HCT116 (cell line): ENCODE data around the gene SYNE1. TPM values are rescaled to one million over a fixed set of nuclear protein-coding genes. Genes with fewer than 3 reads are reported as not detected.

ENCODE experiments used
- ATAC-seq: fragments of 200-7000 bp; cut with Tn5 transposase; 2 replicates; pipeline ENCODE4 v1.9.1; 2020; ENCODE audit warnings: mild to moderate bottlenecking, moderate library complexity
- BruUV-seq: library from RNA; stranded (reverse); fragments of 400-500 nt; replicated peaks from 2 replicates; lab custom pipeline; 2021; lab: Mats Ljungman, UMichigan
- CTCF ChIA-PET: fragments of 300-600 bp; sonication (Branson Sonifier 250); formaldehyde crosslinking; loops from one replicate; lab custom pipeline; 2021; ENCODE audit warnings: antibody characterized with exemption; lab: Charles Lee
- POLR2A ChIA-PET: fragments of 300-600, 350-600 bp; sonication (Branson Sonifier 250); formaldehyde crosslinking; loops from one replicate; lab custom pipeline; 2021; ENCODE audit warnings: antibody characterized with exemption; lab: Charles Lee
- RAD21 ChIA-PET, 2 experiments: fragments of 300-600 bp; sonication (Branson Sonifier 250); formaldehyde crosslinking; loops; one replicate each; lab custom pipeline; 2023; ENCODE audit warnings: low total read pairs in 2 of 2; ENCODE audit not compliant: uncharacterized antibody in 2 of 2, unreplicated experiment in 2 of 2, low non-redundant PET in 1 of 2; lab: Charles Lee
- DNase-seq: peaks from one replicate; pipeline ENCODE4 v3.0.0-alpha.2; 2010; ENCODE audit warnings: low read depth, low spot score
- H2AFZ ChIP-seq: fragments of 200-600 bp; shearing (Covaris generic), sonication (generic); 2 replicates; pipeline ENCODE4 v1.6.1; 2017; ENCODE audit warnings: low read depth, mixed run types, mixed read lengths, antibody characterized with exemption, low read length; ENCODE audit not compliant: poor library complexity, severe bottlenecking
- H3K27ac ChIP-seq: 2 replicates; pipeline ENCODE4 v1.5.1; 2012; ENCODE audit warnings: low read depth, low read length
- H3K27me3 ChIP-seq: fragments of 200-600 bp; sonication (generic); 2 replicates; pipeline ENCODE4 v1.6.1; 2016; ENCODE audit warnings: mixed run types, low read length, mixed read lengths; ENCODE audit not compliant: insufficient read depth
- H3K36me3 ChIP-seq, 2 experiments: fragments of 200-500 bp in 1 of 2; fragments of 200-600 bp in 1 of 2; sonication (Bioruptor generic) in 1 of 2; sonication (generic) in 1 of 2; 2 replicates each; pipeline versions ENCODE4 v1.5.1 to v1.6.1; 2014 to 2016; ENCODE audit warnings: low read length in 2 of 2, inconsistent platforms in 1 of 2, mixed read lengths in 1 of 2, mixed run types in 1 of 2; ENCODE audit not compliant: insufficient read depth in 2 of 2, control insufficient read depth in 1 of 2
- H3K4me1 ChIP-seq, 2 experiments: fragments of 200-600 bp in 1 of 2; sonication (generic) in 1 of 2; 2 replicates each; pipeline versions ENCODE4 v1.5.1 to v1.6.1; 2012 to 2017; ENCODE audit warnings: low read length in 2 of 2, inconsistent platforms in 1 of 2, mild to moderate bottlenecking in 1 of 2, mixed read lengths in 1 of 2, mixed run types in 1 of 2, moderate library complexity in 1 of 2; ENCODE audit not compliant: insufficient read depth in 2 of 2, control insufficient read depth in 1 of 2
- H3K4me2 ChIP-seq: fragments of 200-600 bp; sonication (generic); 2 replicates; pipeline ENCODE4 v1.6.1; 2017; ENCODE audit warnings: mixed run types, low read length, mixed read lengths
- H3K4me3 ChIP-seq, 2 experiments: fragments of 200-600 bp in 1 of 2; sonication (generic) in 1 of 2; replicated peaks in 1 of 2; 2 replicates each; pipeline ENCODE4 v1.5.1; 2011 to 2016; ENCODE audit warnings: low read length in 2 of 2, control low read depth in 1 of 2, low read depth in 1 of 2, mild to moderate bottlenecking in 1 of 2, mixed read lengths in 1 of 2, mixed run types in 1 of 2
- H3K79me2 ChIP-seq: fragments of 200-600 bp; sonication (generic); 2 replicates; pipeline ENCODE4 v1.6.1; 2017; ENCODE audit warnings: mild to moderate bottlenecking, mixed run types, low read length, moderate library complexity, mixed read lengths; ENCODE audit not compliant: insufficient read depth
- H3K9ac ChIP-seq: fragments of 200-600 bp; sonication (generic); 2 replicates; pipeline ENCODE4 v1.6.1; 2016; ENCODE audit warnings: low read length, mixed read lengths
- H3K9me2 ChIP-seq: fragments of 200-600 bp; sonication (generic), shearing (Covaris generic); 2 replicates; pipeline ENCODE4 v1.6.1; 2017; ENCODE audit warnings: mixed run types, mild to moderate bottlenecking, moderate library complexity; ENCODE audit not compliant: insufficient read depth
- H3K9me3 ChIP-seq, 2 experiments: fragments of 200-500 bp in 1 of 2; fragments of 200-600 bp in 1 of 2; sonication (Bioruptor generic) in 1 of 2; sonication (generic) in 1 of 2; 2 replicates each; pipeline ENCODE4 v1.6.1; 2014 to 2017; ENCODE audit warnings: low read length in 2 of 2, mixed read lengths in 2 of 2, inconsistent platforms in 1 of 2, low read depth in 1 of 2, mild to moderate bottlenecking in 1 of 2, mixed run types in 1 of 2, moderate library complexity in 1 of 2; ENCODE audit not compliant: control insufficient read depth in 1 of 2, insufficient read depth in 1 of 2
- H4K20me1 ChIP-seq: fragments of 200-600 bp; sonication (generic), shearing (Covaris generic); 2 replicates; pipeline ENCODE4 v1.6.1; 2017; ENCODE audit warnings: mixed run types, mild to moderate bottlenecking, moderate library complexity; ENCODE audit not compliant: insufficient read depth
- CBX3 ChIP-seq: IDR thresholded peaks from 2 replicates; pipeline ENCODE4 v1.6.1; 2012; ENCODE audit warnings: low read depth
- EZH2phosphoT487 ChIP-seq: fragments of 200-600 bp; IDR thresholded peaks from 2 replicates; pipeline ENCODE4 v1.6.1; 2018; ENCODE audit warnings: antibody characterized with exemption, borderline replicate concordance
- JUND ChIP-seq: IDR thresholded peaks from 2 replicates; pipeline ENCODE4 v1.6.1; 2012
- POLR2AphosphoS5 ChIP-seq: IDR thresholded peaks from 2 replicates; pipeline ENCODE4 v1.6.1; 2011; ENCODE audit warnings: mild to moderate bottlenecking, low read depth, low read length, moderate library complexity
- SRF ChIP-seq: IDR thresholded peaks from 2 replicates; pipeline ENCODE4 v1.6.1; 2012; ENCODE audit warnings: low read depth
- YY1 ChIP-seq: IDR thresholded peaks from 2 replicates; pipeline ENCODE4 v1.6.1; 2011; ENCODE audit warnings: low read length, low read depth, moderate library complexity, mild to moderate bottlenecking; ENCODE audit not compliant: insufficient replicate concordance; ENCODE audit errors: extremely low read depth
- intact Hi-C: fragments of 100-400 bp; cut with micrococcal nuclease; formaldehyde crosslinking; loops from 2 replicates; pipeline ENCODE4 v1.10.0; 2022
- total RNA-seq: library from RNA; stranded (reverse); gene quantifications from one replicate; pipeline ENCODE4 v1.2.1, GENCODE V29; 2021; ENCODE audit not compliant: unreplicated experiment
- TF ChIP-seq, protein P1 (sequence below), 3 experiments: fragments of 200-600 bp in 1 of 3; sonication (generic) in 1 of 3; IDR thresholded peaks in 2 of 3; conservative IDR thresholded peaks in 1 of 3; 2 replicates each; pipeline ENCODE4 v1.5.1; 2012 to 2017; ENCODE audit warnings: low read depth in 2 of 3, low read length in 2 of 3, antibody characterized with exemption in 1 of 3, borderline replicate concordance in 1 of 3, control low read depth in 1 of 3, mild to moderate bottlenecking in 1 of 3, mixed read lengths in 1 of 3, mixed run types in 1 of 3, moderate library complexity in 1 of 3; ENCODE audit not compliant: insufficient read depth in 1 of 3
- TF ChIP-seq, protein P2 (sequence below): IDR thresholded peaks from 2 replicates; pipeline ENCODE4 v1.6.1; 2012; ENCODE audit warnings: low read depth

Gene SYNE1
- total RNA-seq, 1 experiment from 2014 or later, result 5.4 TPM

DNA sequence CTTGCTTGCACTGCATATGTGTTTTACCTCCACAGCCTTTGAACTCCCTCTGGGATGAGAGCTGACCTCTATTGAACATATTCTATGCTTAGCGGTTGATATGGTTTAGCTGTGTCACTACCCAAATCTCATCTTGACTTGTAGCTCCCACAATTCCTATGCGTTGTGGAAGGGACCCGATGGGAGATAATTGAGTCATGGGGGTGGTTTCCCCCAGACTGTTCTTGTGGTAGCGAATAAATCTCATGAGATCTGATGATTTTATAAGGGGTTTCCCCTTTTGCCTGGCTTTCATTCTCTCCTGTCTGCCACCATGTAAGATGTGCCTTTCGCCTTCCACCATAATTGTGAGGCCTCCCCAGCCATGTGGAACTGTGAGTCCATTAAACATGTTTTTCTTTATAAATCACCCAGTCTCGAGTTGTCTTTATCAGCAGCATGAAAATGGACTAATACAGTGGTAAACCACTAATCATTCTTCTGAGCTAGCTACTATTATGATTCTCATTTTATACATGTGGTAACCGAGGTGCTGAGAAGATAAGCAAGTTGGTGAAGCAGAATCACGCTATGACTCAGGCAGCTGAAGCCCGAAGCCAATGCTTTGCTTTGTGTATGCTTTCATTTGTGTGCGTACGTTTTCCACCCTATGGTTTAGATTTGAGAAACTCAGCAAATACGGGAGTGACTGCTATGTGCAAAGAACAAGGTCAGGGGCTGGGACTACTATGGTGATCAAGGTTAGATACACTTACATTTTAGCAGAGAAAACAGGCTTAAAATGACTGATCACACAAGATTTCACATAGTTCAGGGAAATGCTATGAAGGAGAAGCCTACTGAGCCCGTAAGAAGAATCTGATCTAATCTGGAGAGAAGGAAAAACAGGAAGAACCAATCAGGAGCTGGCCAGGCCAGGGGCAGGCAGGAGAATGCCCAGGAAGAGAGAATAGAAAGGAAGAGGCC, 466.2 kb downstream of the SYNE1 start:
- Histone ChIP-seq H2AFZ (no peak overlapping the region), H3K79me2 (no peaks in the 10 kb centered on the region), H3K9me2 (no peaks in the 10 kb centered on the region), H4K20me1 (no peaks in the 10 kb centered on the region), H3K4me3 (no peak overlapping the region), H3K4me1 (no peaks in the 10 kb centered on the region), H3K4me2 (no peak overlapping the region), H3K9me3 (no peaks in the 10 kb centered on the region), H3K27ac (no peak overlapping the region), H3K36me3 (no peaks in the 10 kb centered on the region), H3K9ac (no peak overlapping the region), H3K27me3 (no peaks in the 10 kb centered on the region)
- CTCF ChIA-PET, result no interaction called here
- intact Hi-C loops, result no loop called here
- POLR2A ChIA-PET, result no interaction called here
- DNase-seq (no peak), ATAC-seq (no peak)
- RAD21 ChIA-PET, result no interaction called here
- TF ChIP-seq JUND (no peak), SRF (no peak), EZH2phosphoT487 (no peak), CBX3 (no peak), POLR2AphosphoS5 (no peak), YY1 (no peak)
- TF ChIP-seq, protein P1, sequence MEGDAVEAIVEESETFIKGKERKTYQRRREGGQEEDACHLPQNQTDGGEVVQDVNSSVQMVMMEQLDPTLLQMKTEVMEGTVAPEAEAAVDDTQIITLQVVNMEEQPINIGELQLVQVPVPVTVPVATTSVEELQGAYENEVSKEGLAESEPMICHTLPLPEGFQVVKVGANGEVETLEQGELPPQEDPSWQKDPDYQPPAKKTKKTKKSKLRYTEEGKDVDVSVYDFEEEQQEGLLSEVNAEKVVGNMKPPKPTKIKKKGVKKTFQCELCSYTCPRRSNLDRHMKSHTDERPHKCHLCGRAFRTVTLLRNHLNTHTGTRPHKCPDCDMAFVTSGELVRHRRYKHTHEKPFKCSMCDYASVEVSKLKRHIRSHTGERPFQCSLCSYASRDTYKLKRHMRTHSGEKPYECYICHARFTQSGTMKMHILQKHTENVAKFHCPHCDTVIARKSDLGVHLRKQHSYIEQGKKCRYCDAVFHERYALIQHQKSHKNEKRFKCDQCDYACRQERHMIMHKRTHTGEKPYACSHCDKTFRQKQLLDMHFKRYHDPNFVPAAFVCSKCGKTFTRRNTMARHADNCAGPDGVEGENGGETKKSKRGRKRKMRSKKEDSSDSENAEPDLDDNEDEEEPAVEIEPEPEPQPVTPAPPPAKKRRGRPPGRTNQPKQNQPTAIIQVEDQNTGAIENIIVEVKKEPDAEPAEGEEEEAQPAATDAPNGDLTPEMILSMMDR (IDR thresholded peaks at IDR 0.05 in 2 of 3, conservative IDR thresholded peaks at IDR 0.05 in 1 of 3; ENCODE audit: borderline replicate concordance in 1 of 3, insufficient read depth in 1 of 3, low read depth in 2 of 3, low read length in 2 of 3), result no peak
- TF ChIP-seq, protein P2, sequence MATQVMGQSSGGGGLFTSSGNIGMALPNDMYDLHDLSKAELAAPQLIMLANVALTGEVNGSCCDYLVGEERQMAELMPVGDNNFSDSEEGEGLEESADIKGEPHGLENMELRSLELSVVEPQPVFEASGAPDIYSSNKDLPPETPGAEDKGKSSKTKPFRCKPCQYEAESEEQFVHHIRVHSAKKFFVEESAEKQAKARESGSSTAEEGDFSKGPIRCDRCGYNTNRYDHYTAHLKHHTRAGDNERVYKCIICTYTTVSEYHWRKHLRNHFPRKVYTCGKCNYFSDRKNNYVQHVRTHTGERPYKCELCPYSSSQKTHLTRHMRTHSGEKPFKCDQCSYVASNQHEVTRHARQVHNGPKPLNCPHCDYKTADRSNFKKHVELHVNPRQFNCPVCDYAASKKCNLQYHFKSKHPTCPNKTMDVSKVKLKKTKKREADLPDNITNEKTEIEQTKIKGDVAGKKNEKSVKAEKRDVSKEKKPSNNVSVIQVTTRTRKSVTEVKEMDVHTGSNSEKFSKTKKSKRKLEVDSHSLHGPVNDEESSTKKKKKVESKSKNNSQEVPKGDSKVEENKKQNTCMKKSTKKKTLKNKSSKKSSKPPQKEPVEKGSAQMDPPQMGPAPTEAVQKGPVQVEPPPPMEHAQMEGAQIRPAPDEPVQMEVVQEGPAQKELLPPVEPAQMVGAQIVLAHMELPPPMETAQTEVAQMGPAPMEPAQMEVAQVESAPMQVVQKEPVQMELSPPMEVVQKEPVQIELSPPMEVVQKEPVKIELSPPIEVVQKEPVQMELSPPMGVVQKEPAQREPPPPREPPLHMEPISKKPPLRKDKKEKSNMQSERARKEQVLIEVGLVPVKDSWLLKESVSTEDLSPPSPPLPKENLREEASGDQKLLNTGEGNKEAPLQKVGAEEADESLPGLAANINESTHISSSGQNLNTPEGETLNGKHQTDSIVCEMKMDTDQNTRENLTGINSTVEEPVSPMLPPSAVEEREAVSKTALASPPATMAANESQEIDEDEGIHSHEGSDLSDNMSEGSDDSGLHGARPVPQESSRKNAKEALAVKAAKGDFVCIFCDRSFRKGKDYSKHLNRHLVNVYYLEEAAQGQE, result no peak
- BruUV-seq, result no TSS peak
